H9 (cell line): Measurements from ENCODE around the gene TFPI. TPM values are rescaled to one million over a fixed set of nuclear protein-coding genes. Genes with fewer than 3 reads are reported as not detected.

Experiments used
- DNase-seq: peaks from one replicate; pipeline ENCODE4 v3.0.0-alpha.2; 2017
- H2AFZ ChIP-seq: one replicate; pipeline ENCODE4 v1.6.1; 2013; ENCODE audit warnings: mild to moderate bottlenecking, low read length, control low read depth, moderate library complexity
- H2AK5ac ChIP-seq: 2 replicates; pipeline ENCODE4 v1.6.1; 2013; ENCODE audit warnings: low read length, control low read depth, mixed read lengths; ENCODE audit not compliant: insufficient read length
- H2BK120ac ChIP-seq: one replicate; pipeline ENCODE4 v1.6.1; 2013; ENCODE audit warnings: low read depth, mild to moderate bottlenecking, low read length, control low read depth, inconsistent platforms; ENCODE audit not compliant: poor library complexity, severe bottlenecking
- H2BK12ac ChIP-seq: 2 replicates; pipeline ENCODE4 v1.6.1; 2013; ENCODE audit warnings: low read length, control low read depth, mixed read lengths, low read depth; ENCODE audit not compliant: insufficient read length
- H2BK15ac ChIP-seq: 2 replicates; pipeline ENCODE4 v1.6.1; 2013; ENCODE audit warnings: low read depth, low read length, control low read depth
- H2BK20ac ChIP-seq: one replicate; pipeline ENCODE4 v1.6.1; 2013; ENCODE audit warnings: low read depth, mild to moderate bottlenecking, low read length, control low read depth, inconsistent platforms; ENCODE audit not compliant: poor library complexity, severe bottlenecking
- H2BK5ac ChIP-seq: 2 replicates; pipeline ENCODE4 v1.6.1; 2013; ENCODE audit warnings: low read length, control low read depth, mixed read lengths; ENCODE audit not compliant: insufficient read length
- H3K14ac ChIP-seq: 2 replicates; pipeline ENCODE4 v1.6.1; 2013; ENCODE audit warnings: low read length, control low read depth; ENCODE audit not compliant: insufficient read depth
- H3K18ac ChIP-seq: 2 replicates; pipeline ENCODE4 v1.6.1; 2013; ENCODE audit warnings: low read depth, mild to moderate bottlenecking, mixed read lengths, low read length, control low read depth; ENCODE audit not compliant: insufficient read length
- H3K23ac ChIP-seq: 2 replicates; pipeline ENCODE4 v1.6.1; 2013; ENCODE audit warnings: low read length, control low read depth, mixed read lengths, low read depth; ENCODE audit not compliant: insufficient read length
- H3K23me2 ChIP-seq: 2 replicates; pipeline ENCODE4 v1.6.1; 2013; ENCODE audit warnings: low read depth, mild to moderate bottlenecking, mixed read lengths, low read length, control low read depth; ENCODE audit not compliant: insufficient read length, poor library complexity, severe bottlenecking
- H3K27ac ChIP-seq: 2 replicates; pipeline ENCODE4 v1.5.1; 2013; ENCODE audit warnings: low read length, control low read depth, mixed read lengths, low read depth; ENCODE audit not compliant: insufficient read length
- H3K27me3 ChIP-seq: 2 replicates; pipeline ENCODE4 v1.6.1; 2013; ENCODE audit warnings: low read length, control low read depth, inconsistent platforms; ENCODE audit not compliant: insufficient read depth
- H3K4ac ChIP-seq: 2 replicates; pipeline ENCODE4 v1.6.1; 2013; ENCODE audit warnings: low read depth, mild to moderate bottlenecking, control low read depth, inconsistent platforms, low read length, moderate library complexity
- H3K4me1 ChIP-seq: 2 replicates; pipeline ENCODE4 v1.6.1; 2013; ENCODE audit warnings: low read length, control low read depth, inconsistent platforms; ENCODE audit not compliant: insufficient read depth
- H3K4me2 ChIP-seq: 2 replicates; pipeline ENCODE4 v1.6.1; 2013; ENCODE audit warnings: low read length, control low read depth, mixed read lengths; ENCODE audit not compliant: insufficient read length, insufficient read depth
- H3K56ac ChIP-seq: 2 replicates; pipeline ENCODE4 v1.6.1; 2013; ENCODE audit warnings: low read depth, mild to moderate bottlenecking, mixed read lengths, low read length, control low read depth; ENCODE audit not compliant: insufficient read length
- H3K79me1 ChIP-seq: 2 replicates; pipeline ENCODE4 v1.6.1; 2013; ENCODE audit warnings: low read depth, mild to moderate bottlenecking, moderate library complexity, low read length, control low read depth, inconsistent platforms; ENCODE audit not compliant: insufficient read depth, poor library complexity, severe bottlenecking
- H3K79me2 ChIP-seq: 2 replicates; pipeline ENCODE4 v1.6.1; 2013; ENCODE audit warnings: low read length, control low read depth, inconsistent platforms; ENCODE audit not compliant: insufficient read depth
- H3K9ac ChIP-seq: 2 replicates; pipeline ENCODE4 v1.6.1; 2013; ENCODE audit warnings: low read length, control low read depth, mixed read lengths; ENCODE audit not compliant: insufficient read length; ENCODE audit errors: extremely low read depth
- H3K9me3 ChIP-seq: one replicate; pipeline ENCODE4 v1.6.1; 2013; ENCODE audit warnings: low read depth, low read length, inconsistent platforms; ENCODE audit not compliant: control insufficient read depth
- H3T11ph ChIP-seq: one replicate; pipeline ENCODE4 v1.6.1; 2013; ENCODE audit warnings: mild to moderate bottlenecking, low read length, control low read depth, inconsistent platforms
- H4K20me1 ChIP-seq: one replicate; pipeline ENCODE4 v1.6.1; 2013; ENCODE audit not compliant: control insufficient read depth, insufficient read length, insufficient read depth
- H4K5ac ChIP-seq: 2 replicates; pipeline ENCODE4 v1.6.1; 2013; ENCODE audit warnings: low read depth, mild to moderate bottlenecking, mixed read lengths, low read length, control low read depth; ENCODE audit not compliant: insufficient read length
- H4K8ac ChIP-seq: replicated peaks from 2 replicates; pipeline ENCODE4 v1.6.1; 2013; ENCODE audit warnings: low read length, control low read depth, mixed read lengths, low read depth; ENCODE audit not compliant: insufficient read length
- H4K91ac ChIP-seq: 2 replicates; pipeline ENCODE4 v1.6.1; 2013; ENCODE audit warnings: low read depth, mild to moderate bottlenecking, moderate library complexity, mixed read lengths, low read length, control low read depth; ENCODE audit not compliant: insufficient read length
- H3K27ac Mint-ChIP-seq, 3 experiments: 2 replicates in 2 of 3; 3 replicates in 1 of 3; pipeline ENCODE4 v1.8.0; 2020 to 2021; ENCODE audit warnings: mixed read lengths in 3 of 3, mild to moderate bottlenecking in 1 of 3, moderate library complexity in 1 of 3
- H3K27me3 Mint-ChIP-seq: 2 replicates; pipeline ENCODE4 v1.8.0; 2021; ENCODE audit warnings: low read depth, mild to moderate bottlenecking, moderate library complexity, mixed read lengths
- H3K36me3 Mint-ChIP-seq, 3 experiments: 2 replicates in 2 of 3; 3 replicates in 1 of 3; pipeline ENCODE4 v1.8.0; 2020 to 2021; ENCODE audit warnings: low read depth in 3 of 3, mixed read lengths in 3 of 3; ENCODE audit not compliant: insufficient read depth in 1 of 3
- H3K4me1 Mint-ChIP-seq, 2 experiments: 2 replicates each; pipeline ENCODE4 v1.8.0; 2020; ENCODE audit warnings: mixed read lengths in 2 of 2
- H3K4me3 Mint-ChIP-seq, 2 experiments: 2 replicates in 1 of 2; 3 replicates in 1 of 2; pipeline ENCODE4 v1.8.0; 2020 to 2021; ENCODE audit warnings: mild to moderate bottlenecking in 2 of 2, mixed read lengths in 2 of 2, moderate library complexity in 1 of 2
- H3K9me3 Mint-ChIP-seq, 2 experiments: 2 replicates in 1 of 2; 3 replicates in 1 of 2; pipeline ENCODE4 v1.8.0; 2020; ENCODE audit warnings: mild to moderate bottlenecking in 2 of 2, mixed read lengths in 2 of 2, moderate library complexity in 1 of 2
- WGBS: extraction: QIAGEN DNeasy Blood & Tissue Kit; methylation state at CpG from one replicate; pipeline ENCODE4 v1.1.7; 2013; ENCODE audit warnings: missing lambda C conversion rate, low lambda C conversion rate, mixed read lengths; ENCODE audit not compliant: insufficient read length; ENCODE audit errors: extremely low coverage; 5-methylcytosine and 5-hydroxymethylcytosine counted together
- total RNA-seq: library from RNA; stranded (reverse); gene quantifications from 2 replicates; pipeline ENCODE4 v1.2.1, GENCODE V29; 2021
- TF ChIP-seq, protein P1 (sequence below): fragments of 200-600 bp; sonication (generic); conservative IDR thresholded peaks from 3 replicates; pipeline ENCODE4 v1.8.0; 2021; ENCODE audit warnings: antibody characterized with exemption, mild to moderate bottlenecking

Gene TFPI
- total RNA-seq, 1 experiment from 2014 or later = 5.8 TPM

DNA sequence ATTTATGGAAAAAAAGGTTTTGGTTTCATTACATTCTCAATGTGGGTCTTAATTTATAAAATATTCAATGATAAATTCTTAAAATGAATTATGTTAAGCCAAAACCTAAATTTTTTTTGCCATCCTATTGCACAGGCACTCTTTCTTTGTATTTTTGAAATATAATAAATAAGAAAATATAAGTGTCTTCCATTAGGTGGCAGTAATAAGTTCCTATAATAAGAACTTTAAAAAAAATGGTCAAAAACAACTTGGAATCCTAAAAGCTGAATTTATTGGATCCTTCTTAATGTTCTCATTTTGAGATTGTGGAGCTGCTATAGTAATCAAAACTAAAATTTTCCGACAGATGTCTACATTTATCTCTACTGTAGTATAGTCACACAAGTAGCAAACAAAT, 111.9 kb downstream of the TFPI start:
- TF ChIP-seq, protein P1, sequence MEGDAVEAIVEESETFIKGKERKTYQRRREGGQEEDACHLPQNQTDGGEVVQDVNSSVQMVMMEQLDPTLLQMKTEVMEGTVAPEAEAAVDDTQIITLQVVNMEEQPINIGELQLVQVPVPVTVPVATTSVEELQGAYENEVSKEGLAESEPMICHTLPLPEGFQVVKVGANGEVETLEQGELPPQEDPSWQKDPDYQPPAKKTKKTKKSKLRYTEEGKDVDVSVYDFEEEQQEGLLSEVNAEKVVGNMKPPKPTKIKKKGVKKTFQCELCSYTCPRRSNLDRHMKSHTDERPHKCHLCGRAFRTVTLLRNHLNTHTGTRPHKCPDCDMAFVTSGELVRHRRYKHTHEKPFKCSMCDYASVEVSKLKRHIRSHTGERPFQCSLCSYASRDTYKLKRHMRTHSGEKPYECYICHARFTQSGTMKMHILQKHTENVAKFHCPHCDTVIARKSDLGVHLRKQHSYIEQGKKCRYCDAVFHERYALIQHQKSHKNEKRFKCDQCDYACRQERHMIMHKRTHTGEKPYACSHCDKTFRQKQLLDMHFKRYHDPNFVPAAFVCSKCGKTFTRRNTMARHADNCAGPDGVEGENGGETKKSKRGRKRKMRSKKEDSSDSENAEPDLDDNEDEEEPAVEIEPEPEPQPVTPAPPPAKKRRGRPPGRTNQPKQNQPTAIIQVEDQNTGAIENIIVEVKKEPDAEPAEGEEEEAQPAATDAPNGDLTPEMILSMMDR = no peak; the same call in 2 of the 3 replicates
- no peak overlapping the region for H4K91ac ChIP-seq
- DNase-seq = no peak
- H3K27ac ChIP-seq = no peak overlapping the region
- H3K14ac ChIP-seq = no peak overlapping the region
- H3K56ac ChIP-seq = no peak overlapping the region
- H2BK5ac ChIP-seq = no peak overlapping the region
- H3K4me1 ChIP-seq = no peaks in the 10 kb centered on the region
- no peaks in the 10 kb centered on the region for H4K20me1 ChIP-seq
- Mint-ChIP-seq H3K9me3 (no peaks in the 10 kb centered on the region), H3K27me3 (no peaks in the 10 kb centered on the region), H3K27ac (no peak overlapping the region), H3K4me1 (peaks cover 3% of the 10 kb centered on the region in 2 experiments; a peak in 2 of 4 replicates), H3K36me3 (no peaks in the 10 kb centered on the region), H3K4me3 (no peak overlapping the region)
- H3K23me2 ChIP-seq = no peaks in the 10 kb centered on the region
- H3K4ac ChIP-seq = no peak overlapping the region
- H3K9ac ChIP-seq = no peak overlapping the region
- H2AFZ ChIP-seq = no peak overlapping the region
- H3T11ph ChIP-seq = no peak overlapping the region
- H2BK20ac ChIP-seq = no peak overlapping the region
- WGBS = no CpG with 5 or more reads among the region's 1 CpG
- H3K27me3 ChIP-seq = no peaks in the 10 kb centered on the region
- H2AK5ac ChIP-seq = no peak overlapping the region
- H3K4me2 ChIP-seq = no peak overlapping the region
- H3K9me3 ChIP-seq = no peaks in the 10 kb centered on the region
- H3K23ac ChIP-seq = no peak overlapping the region
- H4K5ac ChIP-seq = no peak overlapping the region
- no peak overlapping the region for H2BK12ac ChIP-seq
- no peaks in the 10 kb centered on the region for H3K79me2 ChIP-seq
- H3K79me1 ChIP-seq = no peaks in the 10 kb centered on the region
- H2BK15ac ChIP-seq = no peak overlapping the region
- no peak overlapping the region for H4K8ac ChIP-seq
- H3K18ac ChIP-seq = no peak overlapping the region
- no peak overlapping the region for H2BK120ac ChIP-seq
